Measurements from ENCODE around the gene WDR82. TPM values are rescaled to one million over a fixed set of nuclear protein-coding genes. Genes with fewer than 3 reads are reported as not detected.

WDR82 gene
- total RNA-seq, 3 donors from 2014 or later: 49.6 to 53.1 (median 52.1) TPM

- Histone ChIP-seq H3K27ac (no peak overlapping the region), H3K9me3 (no peaks in the 10 kb centered on the region), H3K27me3 (no peaks in the 10 kb centered on the region), H3K4me1 (peaks cover 0 to 6% of the 10 kb centered on the region in 2 donors), H3K36me3 (peaks cover 18% of the 10 kb centered on the region), H3K4me3 (no peak overlapping the region)
- TF ChIP-seq POLR2A (IDR thresholded peaks at IDR 0.05) (no peak), CTCF (IDR thresholded peaks at IDR 0.05) (no peak), POLR2AphosphoS5 (IDR thresholded peaks at IDR 0.05) (no peak)
- intact Hi-C loops (cut with DNase I; ENCODE audit: low total_unique reads): no loop called here
- no peak for DNase-seq (ENCODE audit: low spot score in 2 of 2)
Observed at GRCh38 chr3:52213005-52213404, 65.4 kb downstream of the WDR82 start.

- no peaks in the 10 kb centered on the region for H3K4me1 ChIP-seq
- H3K36me3 ChIP-seq: peaks cover 18% of the 10 kb centered on the region
- no peak for DNase-seq (ENCODE audit: low spot score in 2 of 2)
Observed at GRCh38 chr3:52211268-52211891, 67.1 kb downstream of the WDR82 start.

GRCh38 chr3:52210550-52211046 lies 67.9 kb downstream of the WDR82 start:
- Histone ChIP-seq H3K4me1 (no peaks in the 10 kb centered on the region), H3K4me3 (no peak overlapping the region), H3K27ac (no peak overlapping the region), H3K27me3 (no peaks in the 10 kb centered on the region), H3K36me3 (peaks cover 18% of the 10 kb centered on the region), H3K9me3 (no peaks in the 10 kb centered on the region)
- DNase-seq (ENCODE audit: low spot score in 2 of 2): no peak
- TF ChIP-seq POLR2AphosphoS5 (IDR thresholded peaks at IDR 0.05) (no peak), CTCF (IDR thresholded peaks at IDR 0.05) (no peak), POLR2A (IDR thresholded peaks at IDR 0.05) (no peak)
- intact Hi-C loops (cut with DNase I; ENCODE audit: low total_unique reads): no loop called here

More at GRCh38 chr3:52211268-52211891, 67.1 kb downstream of the WDR82 start:
- TF ChIP-seq POLR2AphosphoS5 (IDR thresholded peaks at IDR 0.05) (no peak), POLR2A (IDR thresholded peaks at IDR 0.05) (no peak), CTCF (IDR thresholded peaks at IDR 0.05) (no peak)
- intact Hi-C loops (cut with DNase I; ENCODE audit: low total_unique reads): no loop called here
- Histone ChIP-seq H3K27me3 (no peaks in the 10 kb centered on the region), H3K27ac (no peak overlapping the region), H3K4me3 (no peak overlapping the region), H3K9me3 (no peaks in the 10 kb centered on the region)

- Histone ChIP-seq H3K4me3 (no peak overlapping the region), H3K9me3 (no peaks in the 10 kb centered on the region), H3K27me3 (no peaks in the 10 kb centered on the region), H3K4me1 (no peaks in the 10 kb centered on the region), H3K36me3 (peaks cover 18% of the 10 kb centered on the region), H3K27ac (no peak overlapping the region)
- intact Hi-C loops (cut with DNase I; ENCODE audit: low total_unique reads): no loop called here
- DNase-seq (ENCODE audit: low spot score in 2 of 2): no peak
- TF ChIP-seq POLR2AphosphoS5 (IDR thresholded peaks at IDR 0.05) (no peak), CTCF (IDR thresholded peaks at IDR 0.05) (no peak), POLR2A (IDR thresholded peaks at IDR 0.05) (no peak)
Observed at GRCh38 chr3:52210037-52210436, 68.4 kb downstream of the WDR82 start.

GRCh38 chr3:52208556-52208955 lies 69.9 kb downstream of the WDR82 start:
- intact Hi-C loops (cut with DNase I; ENCODE audit: low total_unique reads): no loop called here
- TF ChIP-seq CTCF (IDR thresholded peaks at IDR 0.05) (no peak), POLR2A (IDR thresholded peaks at IDR 0.05) (no peak)
- Histone ChIP-seq H3K4me3 (no peak overlapping the region), H3K27me3 (no peaks in the 10 kb centered on the region), H3K27ac (no peak overlapping the region), H3K9me3 (no peaks in the 10 kb centered on the region), H3K4me1 (no peaks in the 10 kb centered on the region), H3K36me3 (peaks cover 13% of the 10 kb centered on the region)
- DNase-seq (ENCODE audit: low spot score in 2 of 2): no peak
